H9 (cell line): Measurements from ENCODE around the gene NKX6-2. TPM values are rescaled to one million over a fixed set of nuclear protein-coding genes. Genes with fewer than 3 reads are reported as not detected.

Experiments
- DNase-seq: peaks from one replicate; pipeline ENCODE4 v3.0.0-alpha.2; 2017
- H2AFZ ChIP-seq: one replicate; pipeline ENCODE4 v1.6.1; 2013; ENCODE audit warnings: mild to moderate bottlenecking, low read length, control low read depth, moderate library complexity
- H2AK5ac ChIP-seq: 2 replicates; pipeline ENCODE4 v1.6.1; 2013; ENCODE audit warnings: low read length, control low read depth, mixed read lengths; ENCODE audit not compliant: insufficient read length
- H2BK120ac ChIP-seq: one replicate; pipeline ENCODE4 v1.6.1; 2013; ENCODE audit warnings: low read depth, mild to moderate bottlenecking, low read length, control low read depth, inconsistent platforms; ENCODE audit not compliant: poor library complexity, severe bottlenecking
- H2BK12ac ChIP-seq: 2 replicates; pipeline ENCODE4 v1.6.1; 2013; ENCODE audit warnings: low read length, control low read depth, mixed read lengths, low read depth; ENCODE audit not compliant: insufficient read length
- H2BK15ac ChIP-seq: 2 replicates; pipeline ENCODE4 v1.6.1; 2013; ENCODE audit warnings: low read depth, low read length, control low read depth
- H2BK20ac ChIP-seq: one replicate; pipeline ENCODE4 v1.6.1; 2013; ENCODE audit warnings: low read depth, mild to moderate bottlenecking, low read length, control low read depth, inconsistent platforms; ENCODE audit not compliant: poor library complexity, severe bottlenecking
- H2BK5ac ChIP-seq: 2 replicates; pipeline ENCODE4 v1.6.1; 2013; ENCODE audit warnings: low read length, control low read depth, mixed read lengths; ENCODE audit not compliant: insufficient read length
- H3K14ac ChIP-seq: 2 replicates; pipeline ENCODE4 v1.6.1; 2013; ENCODE audit warnings: low read length, control low read depth; ENCODE audit not compliant: insufficient read depth
- H3K18ac ChIP-seq: 2 replicates; pipeline ENCODE4 v1.6.1; 2013; ENCODE audit warnings: low read depth, mild to moderate bottlenecking, mixed read lengths, low read length, control low read depth; ENCODE audit not compliant: insufficient read length
- H3K23ac ChIP-seq: 2 replicates; pipeline ENCODE4 v1.6.1; 2013; ENCODE audit warnings: low read length, control low read depth, mixed read lengths, low read depth; ENCODE audit not compliant: insufficient read length
- H3K23me2 ChIP-seq: 2 replicates; pipeline ENCODE4 v1.6.1; 2013; ENCODE audit warnings: low read depth, mild to moderate bottlenecking, mixed read lengths, low read length, control low read depth; ENCODE audit not compliant: insufficient read length, poor library complexity, severe bottlenecking
- H3K27ac ChIP-seq: 2 replicates; pipeline ENCODE4 v1.5.1; 2013; ENCODE audit warnings: low read length, control low read depth, mixed read lengths, low read depth; ENCODE audit not compliant: insufficient read length
- H3K27me3 ChIP-seq: 2 replicates; pipeline ENCODE4 v1.6.1; 2013; ENCODE audit warnings: low read length, control low read depth, inconsistent platforms; ENCODE audit not compliant: insufficient read depth
- H3K4ac ChIP-seq: 2 replicates; pipeline ENCODE4 v1.6.1; 2013; ENCODE audit warnings: low read depth, mild to moderate bottlenecking, control low read depth, inconsistent platforms, low read length, moderate library complexity
- H3K4me1 ChIP-seq: 2 replicates; pipeline ENCODE4 v1.6.1; 2013; ENCODE audit warnings: low read length, control low read depth, inconsistent platforms; ENCODE audit not compliant: insufficient read depth
- H3K4me2 ChIP-seq: 2 replicates; pipeline ENCODE4 v1.6.1; 2013; ENCODE audit warnings: low read length, control low read depth, mixed read lengths; ENCODE audit not compliant: insufficient read length, insufficient read depth
- H3K56ac ChIP-seq: 2 replicates; pipeline ENCODE4 v1.6.1; 2013; ENCODE audit warnings: low read depth, mild to moderate bottlenecking, mixed read lengths, low read length, control low read depth; ENCODE audit not compliant: insufficient read length
- H3K79me1 ChIP-seq: 2 replicates; pipeline ENCODE4 v1.6.1; 2013; ENCODE audit warnings: low read depth, mild to moderate bottlenecking, moderate library complexity, low read length, control low read depth, inconsistent platforms; ENCODE audit not compliant: insufficient read depth, poor library complexity, severe bottlenecking
- H3K79me2 ChIP-seq: 2 replicates; pipeline ENCODE4 v1.6.1; 2013; ENCODE audit warnings: low read length, control low read depth, inconsistent platforms; ENCODE audit not compliant: insufficient read depth
- H3K9ac ChIP-seq: 2 replicates; pipeline ENCODE4 v1.6.1; 2013; ENCODE audit warnings: low read length, control low read depth, mixed read lengths; ENCODE audit not compliant: insufficient read length; ENCODE audit errors: extremely low read depth
- H3K9me3 ChIP-seq: one replicate; pipeline ENCODE4 v1.6.1; 2013; ENCODE audit warnings: low read depth, low read length, inconsistent platforms; ENCODE audit not compliant: control insufficient read depth
- H3T11ph ChIP-seq: one replicate; pipeline ENCODE4 v1.6.1; 2013; ENCODE audit warnings: mild to moderate bottlenecking, low read length, control low read depth, inconsistent platforms
- H4K20me1 ChIP-seq: one replicate; pipeline ENCODE4 v1.6.1; 2013; ENCODE audit not compliant: control insufficient read depth, insufficient read length, insufficient read depth
- H4K5ac ChIP-seq: 2 replicates; pipeline ENCODE4 v1.6.1; 2013; ENCODE audit warnings: low read depth, mild to moderate bottlenecking, mixed read lengths, low read length, control low read depth; ENCODE audit not compliant: insufficient read length
- H4K8ac ChIP-seq: replicated peaks from 2 replicates; pipeline ENCODE4 v1.6.1; 2013; ENCODE audit warnings: low read length, control low read depth, mixed read lengths, low read depth; ENCODE audit not compliant: insufficient read length
- H4K91ac ChIP-seq: 2 replicates; pipeline ENCODE4 v1.6.1; 2013; ENCODE audit warnings: low read depth, mild to moderate bottlenecking, moderate library complexity, mixed read lengths, low read length, control low read depth; ENCODE audit not compliant: insufficient read length
- H3K27ac Mint-ChIP-seq, 3 experiments: 2 replicates in 2 of 3; 3 replicates in 1 of 3; pipeline ENCODE4 v1.8.0; 2020 to 2021; ENCODE audit warnings: mixed read lengths in 3 of 3, mild to moderate bottlenecking in 1 of 3, moderate library complexity in 1 of 3
- H3K27me3 Mint-ChIP-seq: 2 replicates; pipeline ENCODE4 v1.8.0; 2021; ENCODE audit warnings: low read depth, mild to moderate bottlenecking, moderate library complexity, mixed read lengths
- H3K36me3 Mint-ChIP-seq, 3 experiments: 2 replicates in 2 of 3; 3 replicates in 1 of 3; pipeline ENCODE4 v1.8.0; 2020 to 2021; ENCODE audit warnings: low read depth in 3 of 3, mixed read lengths in 3 of 3; ENCODE audit not compliant: insufficient read depth in 1 of 3
- H3K4me1 Mint-ChIP-seq, 2 experiments: 2 replicates each; pipeline ENCODE4 v1.8.0; 2020; ENCODE audit warnings: mixed read lengths in 2 of 2
- H3K4me3 Mint-ChIP-seq, 2 experiments: 2 replicates in 1 of 2; 3 replicates in 1 of 2; pipeline ENCODE4 v1.8.0; 2020 to 2021; ENCODE audit warnings: mild to moderate bottlenecking in 2 of 2, mixed read lengths in 2 of 2, moderate library complexity in 1 of 2
- H3K9me3 Mint-ChIP-seq, 2 experiments: 2 replicates in 1 of 2; 3 replicates in 1 of 2; pipeline ENCODE4 v1.8.0; 2020; ENCODE audit warnings: mild to moderate bottlenecking in 2 of 2, mixed read lengths in 2 of 2, moderate library complexity in 1 of 2
- WGBS: extraction: QIAGEN DNeasy Blood & Tissue Kit; methylation state at CpG from one replicate; pipeline ENCODE4 v1.1.7; 2013; ENCODE audit warnings: missing lambda C conversion rate, low lambda C conversion rate, mixed read lengths; ENCODE audit not compliant: insufficient read length; ENCODE audit errors: extremely low coverage; 5-methylcytosine and 5-hydroxymethylcytosine counted together
- total RNA-seq: library from RNA; stranded (reverse); gene quantifications from 2 replicates; pipeline ENCODE4 v1.2.1, GENCODE V29; 2021
- TF ChIP-seq, protein P1 (sequence below): fragments of 200-600 bp; sonication (generic); conservative IDR thresholded peaks from 3 replicates; pipeline ENCODE4 v1.8.0; 2021; ENCODE audit warnings: antibody characterized with exemption, mild to moderate bottlenecking

Gene NKX6-2
- total RNA-seq, 1 experiment from 2014 or later, result 0.13 TPM

DNA sequence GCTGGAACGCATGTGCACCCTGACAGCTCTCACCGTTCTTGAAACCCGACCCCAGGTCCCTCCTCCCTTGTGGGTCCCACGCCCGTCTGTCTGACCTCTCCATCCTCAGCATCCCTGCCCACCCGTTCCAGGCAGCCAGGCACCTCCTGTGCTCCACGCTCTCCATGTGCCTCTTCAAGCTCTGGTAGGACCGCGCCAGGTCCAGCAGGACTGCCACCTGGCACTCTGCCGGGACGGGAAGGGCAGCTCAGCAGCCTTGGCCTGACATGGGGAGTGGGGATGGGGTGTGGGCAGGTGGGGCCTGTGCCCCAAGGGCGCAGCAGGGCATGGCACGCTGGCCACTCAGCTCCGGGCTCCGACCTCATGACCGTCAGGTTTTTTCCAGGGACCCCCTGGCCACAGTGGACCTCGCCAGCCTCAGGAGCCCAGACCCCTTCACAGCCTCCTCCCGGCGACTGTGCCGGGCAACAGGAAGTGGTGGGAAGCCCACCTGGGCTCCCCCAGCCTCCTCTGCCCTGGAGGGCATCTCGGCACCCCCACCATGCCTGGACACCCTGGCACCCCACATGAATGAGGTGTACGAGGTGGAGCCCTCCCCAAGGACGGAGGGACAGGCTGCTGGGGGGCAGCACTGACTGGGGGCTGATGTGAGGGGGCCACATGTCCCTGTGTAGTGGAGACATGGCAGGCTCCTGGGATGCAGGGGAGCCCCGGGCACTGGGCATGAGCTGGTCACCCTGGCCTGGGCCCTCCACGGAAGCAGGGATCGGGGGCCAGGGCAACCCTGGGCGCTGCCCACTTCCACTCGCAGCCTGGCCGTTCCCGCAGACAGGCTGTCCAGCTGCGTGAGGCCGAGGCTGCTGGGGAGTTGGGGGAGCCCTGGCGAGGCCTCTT, 25.1 kb upstream of the NKX6-2 start:
- Histone ChIP-seq H2BK5ac (no peak overlapping the region), H3K4ac (no peak overlapping the region), H3K79me2 (no peaks in the 10 kb centered on the region), H4K91ac (no peak overlapping the region), H3K18ac (no peak overlapping the region), H4K20me1 (no peaks in the 10 kb centered on the region), H2BK12ac (no peak overlapping the region), H2AFZ (no peak overlapping the region), H4K8ac (no peak overlapping the region), H3K56ac (no peak overlapping the region), H3K4me1 (no peaks in the 10 kb centered on the region), H3K14ac (no peak overlapping the region; the same call in 1 of the 2 replicates), H3K4me2 (no peak overlapping the region), H2BK20ac (no peak overlapping the region), H3K9ac (no peak overlapping the region), H3K9me3 (no peaks in the 10 kb centered on the region), H3K23me2 (no peaks in the 10 kb centered on the region), H3K79me1 (no peaks in the 10 kb centered on the region), H2BK120ac (no peak overlapping the region), H4K5ac (no peak overlapping the region), H3T11ph (no peak overlapping the region), H2BK15ac (no peak overlapping the region), H3K27me3 (no peaks in the 10 kb centered on the region), H3K23ac (no peak overlapping the region), H3K27ac (no peak overlapping the region), H2AK5ac (no peak overlapping the region)
- DNase-seq, result no peak
- no peaks in the 10 kb centered on the region; a peak in 1 of 7 replicates for H3K36me3 Mint-ChIP-seq
- H3K27ac Mint-ChIP-seq, result no peak overlapping the region
- no peaks in the 10 kb centered on the region for H3K9me3 Mint-ChIP-seq
- WGBS, result no CpG with 5 or more reads among the region's 33 CpGs
- 0 out of 4 replicates have a peak, but pooled peaks cover 0 to 5% of the 10 kb centered on the region in 2 experiments for H3K4me1 Mint-ChIP-seq
- no peak overlapping the region for H3K4me3 Mint-ChIP-seq
- TF ChIP-seq, protein P1, sequence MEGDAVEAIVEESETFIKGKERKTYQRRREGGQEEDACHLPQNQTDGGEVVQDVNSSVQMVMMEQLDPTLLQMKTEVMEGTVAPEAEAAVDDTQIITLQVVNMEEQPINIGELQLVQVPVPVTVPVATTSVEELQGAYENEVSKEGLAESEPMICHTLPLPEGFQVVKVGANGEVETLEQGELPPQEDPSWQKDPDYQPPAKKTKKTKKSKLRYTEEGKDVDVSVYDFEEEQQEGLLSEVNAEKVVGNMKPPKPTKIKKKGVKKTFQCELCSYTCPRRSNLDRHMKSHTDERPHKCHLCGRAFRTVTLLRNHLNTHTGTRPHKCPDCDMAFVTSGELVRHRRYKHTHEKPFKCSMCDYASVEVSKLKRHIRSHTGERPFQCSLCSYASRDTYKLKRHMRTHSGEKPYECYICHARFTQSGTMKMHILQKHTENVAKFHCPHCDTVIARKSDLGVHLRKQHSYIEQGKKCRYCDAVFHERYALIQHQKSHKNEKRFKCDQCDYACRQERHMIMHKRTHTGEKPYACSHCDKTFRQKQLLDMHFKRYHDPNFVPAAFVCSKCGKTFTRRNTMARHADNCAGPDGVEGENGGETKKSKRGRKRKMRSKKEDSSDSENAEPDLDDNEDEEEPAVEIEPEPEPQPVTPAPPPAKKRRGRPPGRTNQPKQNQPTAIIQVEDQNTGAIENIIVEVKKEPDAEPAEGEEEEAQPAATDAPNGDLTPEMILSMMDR, result no peak
- no peaks in the 10 kb centered on the region; the same call in none of the 2 replicates for H3K27me3 Mint-ChIP-seq
